ENCODE results near the gene CCDC68.

DNA sequence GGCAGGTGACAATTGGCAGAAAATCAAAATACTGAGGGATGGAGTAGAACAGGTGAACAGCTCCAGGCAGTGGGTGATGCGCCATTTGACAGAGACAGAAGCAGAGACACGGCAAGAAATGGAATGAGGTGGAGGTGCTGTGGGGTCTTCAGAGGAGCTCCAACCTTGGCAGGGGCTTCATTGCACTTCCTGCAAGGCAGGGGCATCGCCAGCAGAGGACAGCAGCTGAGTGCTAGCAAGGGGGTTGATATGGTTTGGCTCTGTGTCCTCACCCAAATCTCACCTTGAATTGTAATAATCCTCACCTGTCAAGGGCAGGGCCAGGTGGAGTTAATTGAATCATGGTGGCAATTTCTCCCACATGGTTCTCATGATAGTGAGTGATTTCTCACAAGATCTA lies 42.8 kb downstream of the CCDC68 start:
- TF ChIP-seq POLR2A (IDR thresholded peaks at IDR 0.05) (no peak), CTCF (IDR thresholded peaks at IDR 0.05) (no peak)

Measured in lower leg skin (tissue), 3 donors.